Measurements from ENCODE around the gene SLX4IP.

GRCh38 chr20:10652660-10653261, 217.7 kb downstream of the SLX4IP start:
- TF ChIP-seq CTCF (IDR thresholded peaks at IDR 0.05) (no peak), POLR2A (IDR thresholded peaks at IDR 0.05) (no peak)

Measured in esophagus squamous epithelium (tissue), 4 donors.